Measurements from ENCODE around the gene P2RY4. TPM values are rescaled to one million over a fixed set of nuclear protein-coding genes. Genes with fewer than 3 reads are reported as not detected.
A peak's percentile ranks its signal among the peaks of the same experiment; 100 is the strongest.

The P2RY4 gene
- polyA plus RNA-seq (2013), result 0.42 TPM

DNA sequence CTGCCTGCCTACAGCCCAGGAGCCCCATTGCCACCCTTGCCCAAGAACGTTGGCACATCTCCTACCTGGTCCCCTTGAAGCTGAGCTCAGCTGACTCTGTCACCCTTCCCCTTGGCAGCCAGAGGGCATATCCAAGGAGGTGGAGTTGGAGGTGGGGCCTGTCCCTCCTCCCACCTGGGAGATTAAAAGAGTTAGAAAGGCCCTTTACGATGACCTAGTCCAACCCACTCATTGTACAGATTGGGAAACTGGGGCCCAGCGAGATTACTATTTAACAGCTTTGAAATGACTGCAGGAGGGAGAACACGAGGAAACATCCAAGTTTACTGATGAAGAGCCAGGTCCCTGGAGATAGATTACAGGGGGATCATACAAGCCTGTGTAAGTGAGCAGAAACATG is at the start of gene P2RY4:
P2RY4 (minus strand) TSS at position 101 of the 400 bp plus-strand sequence. CDS start 580 bp downstream, outside the sequence.
- H3K9me3 ChIP-seq (ENCODE audit: control extremely low read depth in 1 of 5, control insufficient read depth in 4 of 5, insufficient read depth in 2 of 5, low read depth in 1 of 5, low read length in 4 of 5), result no peaks in the 10 kb centered on the region
- POLR2A ChIA-PET, result no interaction called here
- H3K36me3 ChIP-seq (ENCODE audit: control insufficient read depth in 4 of 4, insufficient read depth in 4 of 4, low read length in 3 of 4), result no peaks in the 10 kb centered on the region
- no peak within 1 kb of the TSS for H3K4me3 ChIP-seq (ENCODE audit: control insufficient read depth in 1 of 7, extremely low read depth in 1 of 7, insufficient read depth in 4 of 7, low read depth in 2 of 7, low read length in 6 of 7)
- no peak for DNase-seq
- CTCF ChIA-PET, result no interaction called here
- H3K27ac ChIP-seq (ENCODE audit: insufficient read depth in 1 of 2, low read depth in 1 of 2, low read length in 2 of 2, poor library complexity in 1 of 2, severe bottlenecking in 2 of 2), result no peak within 1 kb of the TSS
- no peaks in the 10 kb centered on the region for H3K4me1 ChIP-seq (ENCODE audit: control extremely low read depth in 1 of 4, control insufficient read depth in 4 of 4, insufficient read depth in 4 of 4, low read length in 3 of 4)
- H3K27me3 ChIP-seq (replicated peaks in 2 of 5; ENCODE audit: control insufficient read depth in 4 of 5, insufficient read depth in 5 of 5, low read length in 4 of 5), result no peaks in the 10 kb centered on the region
- 71% methylated on average over 4 of the region's 4 CpGs for WGBS (ENCODE audit: insufficient coverage)

- DNase-seq, result peak in 1 of 3 donors; percentile 4
- POLR2A ChIA-PET, result no interaction called here
- Histone ChIP-seq H3K4me1 (ENCODE audit: control extremely low read depth in 1 of 4, control insufficient read depth in 4 of 4, insufficient read depth in 4 of 4, low read length in 3 of 4) (no peaks in the 10 kb centered on the region), H3K4me3 (ENCODE audit: control insufficient read depth in 1 of 7, extremely low read depth in 1 of 7, insufficient read depth in 4 of 7, low read depth in 2 of 7, low read length in 6 of 7) (no peak overlapping the region), H3K9me3 (ENCODE audit: control extremely low read depth in 1 of 5, control insufficient read depth in 4 of 5, insufficient read depth in 2 of 5, low read depth in 1 of 5, low read length in 4 of 5) (no peaks in the 10 kb centered on the region), H3K36me3 (ENCODE audit: control insufficient read depth in 4 of 4, insufficient read depth in 4 of 4, low read length in 3 of 4) (peaks cover 0 to 7% (median 2%) of the 10 kb centered on the region in 4 experiments), H3K27ac (ENCODE audit: insufficient read depth in 1 of 2, low read depth in 1 of 2, low read length in 2 of 2, poor library complexity in 1 of 2, severe bottlenecking in 2 of 2) (no peak overlapping the region), H3K27me3 (replicated peaks in 2 of 5; ENCODE audit: control insufficient read depth in 4 of 5, insufficient read depth in 5 of 5, low read length in 4 of 5) (no peaks in the 10 kb centered on the region)
- CTCF ChIA-PET, result no interaction called here
- WGBS (ENCODE audit: insufficient coverage), result no CpG with 5 or more reads among the region's 3 CpGs
These were observed 41.7 kb upstream of the P2RY4 start for GRCh38 chrX:70301716-70302115.

DNA sequence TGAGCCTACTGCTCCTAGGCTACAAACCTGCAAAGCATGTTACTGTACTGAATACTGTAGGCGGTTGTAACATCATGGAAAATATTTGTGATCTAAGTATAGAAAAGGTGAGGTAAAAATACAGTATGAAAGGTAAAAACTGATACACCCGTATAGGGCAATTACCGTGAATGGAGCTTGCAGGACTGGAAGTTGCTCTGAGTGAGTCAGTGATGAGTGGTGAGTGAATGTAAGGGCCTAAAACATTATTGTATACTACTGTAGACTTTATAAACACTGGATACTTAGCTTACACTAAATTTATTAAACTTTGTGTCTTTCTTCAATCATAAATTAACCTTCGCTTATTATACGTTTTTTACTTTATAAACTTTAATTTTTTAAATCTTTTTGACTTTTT is 33.6 kb upstream of the P2RY4 start:
- no peak for DNase-seq
- CTCF ChIA-PET, result no interaction called here

GRCh38 chrX:70292788-70293187 is 32.8 kb upstream of the P2RY4 start:
- Histone ChIP-seq H3K36me3 (ENCODE audit: control insufficient read depth in 4 of 4, insufficient read depth in 4 of 4, low read length in 3 of 4) (peaks cover 0 to 2% (median 0%) of the 10 kb centered on the region in 4 experiments), H3K4me1 (ENCODE audit: control extremely low read depth in 1 of 4, control insufficient read depth in 4 of 4, insufficient read depth in 4 of 4, low read length in 3 of 4) (peaks cover 0 to 17% (median 4%) of the 10 kb centered on the region in 4 experiments), H3K27me3 (replicated peaks in 2 of 5; ENCODE audit: control insufficient read depth in 4 of 5, insufficient read depth in 5 of 5, low read length in 4 of 5) (peaks cover 0 to 5% (median 0%) of the 10 kb centered on the region in 5 experiments), H3K27ac (ENCODE audit: insufficient read depth in 1 of 2, low read depth in 1 of 2, low read length in 2 of 2, poor library complexity in 1 of 2, severe bottlenecking in 2 of 2) (no peak overlapping the region), H3K9me3 (ENCODE audit: control extremely low read depth in 1 of 5, control insufficient read depth in 4 of 5, insufficient read depth in 2 of 5, low read depth in 1 of 5, low read length in 4 of 5) (no peaks in the 10 kb centered on the region), H3K4me3 (ENCODE audit: control insufficient read depth in 1 of 7, extremely low read depth in 1 of 7, insufficient read depth in 4 of 7, low read depth in 2 of 7, low read length in 6 of 7) (no peak overlapping the region)
- DNase-seq, result no peak
- POLR2A ChIA-PET, result no interaction called here
- no CpG with 5 or more reads among the region's 1 CpG for WGBS (ENCODE audit: insufficient coverage)
- CTCF ChIA-PET, result no interaction called here

More for the DNA sequence above, 33.6 kb upstream of the P2RY4 start:
- WGBS (ENCODE audit: insufficient coverage), result 83% methylated on average over 2 of the region's 5 CpGs
- H3K4me1 ChIP-seq (ENCODE audit: control extremely low read depth in 1 of 4, control insufficient read depth in 4 of 4, insufficient read depth in 4 of 4, low read length in 3 of 4), result peaks cover 0 to 17% (median 4%) of the 10 kb centered on the region in 4 experiments
- POLR2A ChIA-PET, result no interaction called here
- H3K27me3 ChIP-seq (replicated peaks in 2 of 5; ENCODE audit: control insufficient read depth in 4 of 5, insufficient read depth in 5 of 5, low read length in 4 of 5), result peaks cover 0 to 5% (median 0%) of the 10 kb centered on the region in 5 experiments
- no peaks in the 10 kb centered on the region for H3K36me3 ChIP-seq (ENCODE audit: control insufficient read depth in 4 of 4, insufficient read depth in 4 of 4, low read length in 3 of 4)
- no peak overlapping the region for H3K27ac ChIP-seq (ENCODE audit: insufficient read depth in 1 of 2, low read depth in 1 of 2, low read length in 2 of 2, poor library complexity in 1 of 2, severe bottlenecking in 2 of 2)
- H3K4me3 ChIP-seq (ENCODE audit: control insufficient read depth in 1 of 7, extremely low read depth in 1 of 7, insufficient read depth in 4 of 7, low read depth in 2 of 7, low read length in 6 of 7), result no peak overlapping the region
- no peaks in the 10 kb centered on the region for H3K9me3 ChIP-seq (ENCODE audit: control extremely low read depth in 1 of 5, control insufficient read depth in 4 of 5, insufficient read depth in 2 of 5, low read depth in 1 of 5, low read length in 4 of 5)

DNA sequence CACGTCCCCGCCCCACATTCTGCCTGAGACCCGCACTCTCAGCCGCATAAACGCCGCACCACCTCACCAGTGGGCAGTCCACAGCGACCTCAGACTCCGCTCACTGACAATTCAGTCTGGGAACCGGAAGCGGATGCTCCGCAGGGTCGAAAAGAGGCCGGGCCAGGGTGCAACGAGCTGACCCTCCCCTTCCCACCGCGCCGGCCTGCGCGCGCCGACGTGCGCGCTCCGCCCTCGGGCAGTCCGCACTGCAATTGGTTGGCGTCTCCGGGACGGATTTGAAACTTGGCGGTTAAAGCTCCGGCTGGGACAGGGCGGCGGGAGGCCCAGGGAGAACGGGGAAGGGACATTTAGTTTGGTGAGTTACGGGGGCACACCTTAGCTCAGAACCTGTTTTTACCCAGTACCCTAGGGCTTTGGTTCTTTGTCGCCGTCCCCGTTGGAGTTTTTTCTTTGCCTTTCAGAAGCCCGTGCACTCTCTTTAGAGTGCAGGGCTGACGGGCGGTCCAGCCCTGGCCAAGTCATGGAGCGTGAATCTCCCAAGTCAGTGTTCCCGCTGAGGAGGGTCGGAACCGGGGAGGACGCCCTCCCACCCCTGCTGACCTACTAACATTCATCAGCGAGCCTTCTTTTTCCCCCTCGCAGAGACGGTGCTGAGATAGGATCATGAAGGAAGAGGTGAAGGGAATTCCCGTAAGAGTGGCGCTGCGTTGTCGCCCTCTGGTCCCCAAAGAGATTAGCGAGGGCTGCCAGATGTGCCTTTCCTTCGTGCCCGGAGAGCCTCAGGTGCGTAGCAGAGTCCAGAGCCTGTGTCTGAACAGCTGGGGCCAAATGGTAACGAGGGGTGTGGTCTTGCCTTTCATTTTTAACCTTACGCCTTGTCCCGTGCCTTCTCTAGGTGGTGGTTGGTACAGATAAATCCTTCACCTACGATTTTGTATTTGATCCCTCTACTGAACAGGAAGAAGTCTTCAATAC is 30.1 kb upstream of the P2RY4 start, which contains the start of the genes KIF4A and PDZD11:
KIF4A (plus strand) TSS at position 312 of the 978 bp plus-strand sequence; CDS start at position 667, 355 bp downstream.
PDZD11 (minus strand) TSS at position 135 of the 978 bp plus-strand sequence. CDS start 586 bp downstream, outside the sequence.
- POLR2A ChIA-PET, result interaction anchor here (0.5 kb wide), 1 partner anchor 822 kb away, joined by 3 read pairs; no protein-coding TSS in a partner anchor
- CTCF ChIA-PET, result interaction anchor here (1.0 kb wide), 1 partner anchor 192 kb away, joined by 3 read pairs; no protein-coding TSS in a partner anchor

GRCh38 chrX:70289168-70289792 is 29.3 kb upstream of the P2RY4 start:
- Histone ChIP-seq H3K4me3 (ENCODE audit: control insufficient read depth in 1 of 7, extremely low read depth in 1 of 7, insufficient read depth in 4 of 7, low read depth in 2 of 7, low read length in 6 of 7) (peak overlapping the region; percentile 69 to 90 (median 75)), H3K9me3 (ENCODE audit: control extremely low read depth in 1 of 5, control insufficient read depth in 4 of 5, insufficient read depth in 2 of 5, low read depth in 1 of 5, low read length in 4 of 5) (no peaks in the 10 kb centered on the region), H3K4me1 (ENCODE audit: control extremely low read depth in 1 of 4, control insufficient read depth in 4 of 4, insufficient read depth in 4 of 4, low read length in 3 of 4) (peaks cover 0 to 17% (median 4%) of the 10 kb centered on the region in 4 experiments), H3K36me3 (ENCODE audit: control insufficient read depth in 4 of 4, insufficient read depth in 4 of 4, low read length in 3 of 4) (peaks cover 0 to 23% (median 10%) of the 10 kb centered on the region in 4 experiments), H3K27me3 (replicated peaks in 2 of 5; ENCODE audit: control insufficient read depth in 4 of 5, insufficient read depth in 5 of 5, low read length in 4 of 5) (peaks cover 0 to 5% (median 0%) of the 10 kb centered on the region in 5 experiments), H3K27ac (ENCODE audit: insufficient read depth in 1 of 2, low read depth in 1 of 2, low read length in 2 of 2, poor library complexity in 1 of 2, severe bottlenecking in 2 of 2) (peak overlapping the region in 1 of 2 experiments; percentile 30)
- WGBS (ENCODE audit: insufficient coverage), result 82% methylated on average over 7 of the region's 11 CpGs
- POLR2A ChIA-PET, result no interaction called here
- CTCF ChIA-PET, result no interaction called here
- no peak for DNase-seq

More for the DNA sequence above, 30.1 kb upstream of the P2RY4 start, which contains the start of the genes KIF4A and PDZD11:
- 36% methylated on average over 41 of the region's 62 CpGs for WGBS (ENCODE audit: insufficient coverage)
- Histone ChIP-seq H3K27me3 (replicated peaks in 2 of 5; ENCODE audit: control insufficient read depth in 4 of 5, insufficient read depth in 5 of 5, low read length in 4 of 5) (peaks cover 0 to 5% (median 0%) of the 10 kb centered on the region in 5 experiments), H3K4me1 (ENCODE audit: control extremely low read depth in 1 of 4, control insufficient read depth in 4 of 4, insufficient read depth in 4 of 4, low read length in 3 of 4) (peaks cover 0 to 17% (median 4%) of the 10 kb centered on the region in 4 experiments), H3K4me3 (ENCODE audit: control insufficient read depth in 1 of 7, extremely low read depth in 1 of 7, insufficient read depth in 4 of 7, low read depth in 2 of 7, low read length in 6 of 7) (peak within 1 kb of the TSS; percentile 69 to 90 (median 75)), H3K36me3 (ENCODE audit: control insufficient read depth in 4 of 4, insufficient read depth in 4 of 4, low read length in 3 of 4) (peaks cover 0 to 21% (median 10%) of the 10 kb centered on the region in 4 experiments), H3K27ac (ENCODE audit: insufficient read depth in 1 of 2, low read depth in 1 of 2, low read length in 2 of 2, poor library complexity in 1 of 2, severe bottlenecking in 2 of 2) (peak within 1 kb of the TSS in 1 of 2 experiments; percentile 30), H3K9me3 (ENCODE audit: control extremely low read depth in 1 of 5, control insufficient read depth in 4 of 5, insufficient read depth in 2 of 5, low read depth in 1 of 5, low read length in 4 of 5) (no peaks in the 10 kb centered on the region)
- peak; percentile 67 to 85 (median 84) for DNase-seq

Data from common myeloid progenitor, CD34-positive (primary cell).